Activated B cell treated with CpG ODN at 0.5 μM for 24 hours (primary cell): ENCODE measurements around the gene CYP4F2. TPM values are rescaled to one million over a fixed set of nuclear protein-coding genes. Genes with fewer than 3 reads are reported as not detected.
"Not testable (repeated sequence)": the region's sequence is repeated elsewhere in the genome, so short reads cannot be mapped to it uniquely, and the experiment has no call there.

Source experiments
- ATAC-seq: fragments of 200-7000 bp; cut with Tn5 transposase; one replicate; pipeline ENCODE4 v1.10.0; 2021; ENCODE audit warnings: low read depth, mild to moderate bottlenecking, moderate library complexity
- CTCF ChIA-PET: fragments of 350-600 bp; sonication (Branson Sonifier 250); formaldehyde crosslinking; loops from one replicate; lab custom pipeline; 2021; ENCODE audit warnings: antibody characterized with exemption; lab: Charles Lee
- POLR2A ChIA-PET: fragments of 350-600 bp; sonication (Branson Sonifier 250); formaldehyde crosslinking; loops from one replicate; lab custom pipeline; 2021; ENCODE audit warnings: antibody characterized with exemption; lab: Charles Lee
- DNase-seq: peaks from one replicate; pipeline ENCODE4 v3.0.0; 2022
- H3K27ac Mint-ChIP-seq: one replicate; pipeline ENCODE4 v1.8.0; 2020; ENCODE audit warnings: mixed read lengths
- H3K27me3 Mint-ChIP-seq: one replicate; pipeline ENCODE4 v1.8.0; 2021; ENCODE audit warnings: mixed read lengths
- H3K36me3 Mint-ChIP-seq: one replicate; pipeline ENCODE4 v1.8.0; 2021; ENCODE audit warnings: low read depth, mixed read lengths
- H3K4me1 Mint-ChIP-seq: one replicate; pipeline ENCODE4 v1.8.0; 2021; ENCODE audit warnings: mixed read lengths
- H3K4me3 Mint-ChIP-seq: one replicate; pipeline ENCODE4 v1.8.0; 2020; ENCODE audit warnings: mild to moderate bottlenecking, mixed read lengths
- H3K9me3 Mint-ChIP-seq: one replicate; pipeline ENCODE4 v1.8.0; 2020; ENCODE audit warnings: mixed read lengths
- intact Hi-C: fragments of 100-400 bp; cut with micrococcal nuclease; formaldehyde crosslinking; loops from one replicate; pipeline ENCODE4 v1.15.1; 2024
- total RNA-seq: library from RNA; stranded (reverse); gene quantifications from 2 replicates; pipeline ENCODE4 v1.2.3, GENCODE V29; 2022
- TF ChIP-seq, protein P1 (sequence below): fragments of 200-600 bp; IDR thresholded peaks from one replicate; pipeline ENCODE4 v1.8.0; 2022; ENCODE audit warnings: antibody characterized with exemption, mild to moderate bottlenecking

CYP4F2 gene
- total RNA-seq, 1 donor from 2014 or later: not detected

- Mint-ChIP-seq H3K27ac (peak overlapping the region; percentile 95), H3K9me3 (no peaks in the 10 kb centered on the region), H3K36me3 (peaks cover 2% of the 10 kb centered on the region), H3K27me3 (peaks cover 2% of the 10 kb centered on the region), H3K4me3 (peak overlapping the region; percentile 92), H3K4me1 (peaks cover 15% of the 10 kb centered on the region)
- ChIA-PET CTCF (no interaction called here), POLR2A (interaction anchor here (0.6 to 1.9 kb wide), 21 partner anchors 9 to 1347 kb away, joined by 3 to 12 read pairs (median 4); partner anchors contain the start of genes AKAP8, AKAP8L, AP1M1 and C19orf44)
- intact Hi-C loops: loop anchor here (1.0 to 10.0 kb wide), 2 partner anchors 238 to 349 kb away; partner anchors contain the start of genes FAM32A and TPM4
- ATAC-seq (peak; percentile 95), DNase-seq (peak; percentile 85)
- TF ChIP-seq, protein P1, sequence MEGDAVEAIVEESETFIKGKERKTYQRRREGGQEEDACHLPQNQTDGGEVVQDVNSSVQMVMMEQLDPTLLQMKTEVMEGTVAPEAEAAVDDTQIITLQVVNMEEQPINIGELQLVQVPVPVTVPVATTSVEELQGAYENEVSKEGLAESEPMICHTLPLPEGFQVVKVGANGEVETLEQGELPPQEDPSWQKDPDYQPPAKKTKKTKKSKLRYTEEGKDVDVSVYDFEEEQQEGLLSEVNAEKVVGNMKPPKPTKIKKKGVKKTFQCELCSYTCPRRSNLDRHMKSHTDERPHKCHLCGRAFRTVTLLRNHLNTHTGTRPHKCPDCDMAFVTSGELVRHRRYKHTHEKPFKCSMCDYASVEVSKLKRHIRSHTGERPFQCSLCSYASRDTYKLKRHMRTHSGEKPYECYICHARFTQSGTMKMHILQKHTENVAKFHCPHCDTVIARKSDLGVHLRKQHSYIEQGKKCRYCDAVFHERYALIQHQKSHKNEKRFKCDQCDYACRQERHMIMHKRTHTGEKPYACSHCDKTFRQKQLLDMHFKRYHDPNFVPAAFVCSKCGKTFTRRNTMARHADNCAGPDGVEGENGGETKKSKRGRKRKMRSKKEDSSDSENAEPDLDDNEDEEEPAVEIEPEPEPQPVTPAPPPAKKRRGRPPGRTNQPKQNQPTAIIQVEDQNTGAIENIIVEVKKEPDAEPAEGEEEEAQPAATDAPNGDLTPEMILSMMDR: no peak
Measured at GRCh38 chr19:15836330-15837220, 61.3 kb downstream of the CYP4F2 start.

- POLR2A ChIA-PET: interaction anchor here (0.8 to 1.9 kb wide), 11 partner anchors 8 to 1145 kb away, joined by 3 to 12 read pairs (median 6); partner anchors contain the start of genes AKAP8L, FAM32A, HSH2D and ZNF333
- CTCF ChIA-PET, H3K9me3 Mint-ChIP-seq, ATAC-seq, H3K27me3 Mint-ChIP-seq, DNase-seq, H3K36me3 Mint-ChIP-seq: not testable (repeated sequence)
- Mint-ChIP-seq H3K4me1 (peaks cover 15% of the 10 kb centered on the region), H3K4me3 (peak overlapping the region; percentile 92), H3K27ac (peak overlapping the region; percentile 95)
- intact Hi-C loops: loop anchor here (1.0 to 10.0 kb wide), 2 partner anchors 239 to 350 kb away; partner anchors contain the start of genes FAM32A and TPM4
Measured at GRCh38 chr19:15835565-15836329, 62.1 kb downstream of the CYP4F2 start.

DNA sequence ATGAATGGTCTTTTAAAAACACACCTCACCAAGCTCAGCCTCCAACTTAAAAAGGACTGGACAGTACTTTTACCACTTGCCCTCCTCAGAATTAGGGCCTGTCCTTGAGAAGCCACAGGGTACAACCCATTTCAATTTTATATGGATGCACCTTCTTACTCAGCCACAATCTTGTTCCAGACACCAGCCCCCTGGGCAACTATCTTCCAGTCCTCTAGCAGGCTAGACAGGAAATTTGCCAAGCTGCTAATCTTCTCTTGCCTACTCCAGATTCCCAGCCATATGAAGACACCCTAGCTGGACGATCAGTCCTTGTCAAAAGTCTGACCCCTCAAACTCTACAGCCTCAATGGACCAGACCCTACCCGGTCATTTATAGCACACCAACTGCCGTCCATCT is 63.6 kb downstream of the CYP4F2 start:
- H3K27ac Mint-ChIP-seq, DNase-seq, H3K4me3 Mint-ChIP-seq, CTCF ChIA-PET, POLR2A ChIA-PET, H3K36me3 Mint-ChIP-seq, ATAC-seq, H3K9me3 Mint-ChIP-seq: not testable (repeated sequence)
- intact Hi-C loops: loop anchor here (10.0 kb wide), 1 partner anchor 241 kb away; the partner anchor contains the start of gene TPM4
- H3K27me3 Mint-ChIP-seq: peaks cover 14% of the 10 kb centered on the region
- peaks cover 15% of the 10 kb centered on the region for H3K4me1 Mint-ChIP-seq

DNA sequence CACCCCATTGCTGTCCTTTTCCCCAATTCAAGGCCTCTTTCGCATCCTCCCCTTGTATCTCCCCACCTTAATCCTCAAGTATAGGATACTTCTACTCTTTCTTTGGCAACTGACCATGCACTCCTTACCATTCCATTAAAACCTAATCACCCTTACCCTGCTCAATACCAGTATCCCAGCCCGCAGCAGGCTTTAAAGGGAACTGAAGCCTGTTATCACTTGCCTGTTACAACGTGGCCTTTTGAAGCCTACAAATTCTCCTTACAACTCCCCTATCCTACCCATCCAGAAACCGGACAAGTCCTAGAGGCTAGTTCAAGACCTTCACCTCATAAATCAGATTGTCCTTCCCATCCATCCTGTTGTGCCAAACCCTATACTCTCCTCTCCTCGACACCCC is 66.2 kb downstream of the CYP4F2 start:
- TF ChIP-seq, protein P1: no peak
- no peak for DNase-seq
- Mint-ChIP-seq H3K4me3 (no peak overlapping the region), H3K4me1 (peaks cover 7% of the 10 kb centered on the region), H3K9me3 (no peaks in the 10 kb centered on the region), H3K27ac (no peak overlapping the region), H3K27me3 (peaks cover 21% of the 10 kb centered on the region), H3K36me3 (peaks cover 2% of the 10 kb centered on the region)
- no peak for ATAC-seq
- POLR2A ChIA-PET: no interaction called here
- intact Hi-C loops: loop anchor here (10.0 kb wide), 1 partner anchor 243 kb away; the partner anchor contains the start of gene TPM4
- CTCF ChIA-PET: no interaction called here

GRCh38 chr19:15829786-15830185 is 68.1 kb downstream of the CYP4F2 start:
- H3K27ac Mint-ChIP-seq: no peak overlapping the region
- no peaks in the 10 kb centered on the region for H3K4me1 Mint-ChIP-seq
- H3K9me3 Mint-ChIP-seq: no peaks in the 10 kb centered on the region
- CTCF ChIA-PET: no interaction called here
- TF ChIP-seq, protein P1: no peak
- no peaks in the 10 kb centered on the region for H3K36me3 Mint-ChIP-seq
- intact Hi-C loops: loop anchor here (10.0 kb wide), 1 partner anchor 245 kb away; the partner anchor contains the start of gene TPM4
- H3K4me3 Mint-ChIP-seq: no peak overlapping the region
- POLR2A ChIA-PET: no interaction called here
- DNase-seq (no peak), ATAC-seq (no peak)
- H3K27me3 Mint-ChIP-seq: peaks cover 21% of the 10 kb centered on the region
